ENCODE data around the gene TRPM3.

Gene TRPM3

GRCh38 chr9:70602321-70603019, 519.0 kb downstream of the TRPM3 start:
- peak; percentile 83 to 86 for DNase-seq

DNA sequence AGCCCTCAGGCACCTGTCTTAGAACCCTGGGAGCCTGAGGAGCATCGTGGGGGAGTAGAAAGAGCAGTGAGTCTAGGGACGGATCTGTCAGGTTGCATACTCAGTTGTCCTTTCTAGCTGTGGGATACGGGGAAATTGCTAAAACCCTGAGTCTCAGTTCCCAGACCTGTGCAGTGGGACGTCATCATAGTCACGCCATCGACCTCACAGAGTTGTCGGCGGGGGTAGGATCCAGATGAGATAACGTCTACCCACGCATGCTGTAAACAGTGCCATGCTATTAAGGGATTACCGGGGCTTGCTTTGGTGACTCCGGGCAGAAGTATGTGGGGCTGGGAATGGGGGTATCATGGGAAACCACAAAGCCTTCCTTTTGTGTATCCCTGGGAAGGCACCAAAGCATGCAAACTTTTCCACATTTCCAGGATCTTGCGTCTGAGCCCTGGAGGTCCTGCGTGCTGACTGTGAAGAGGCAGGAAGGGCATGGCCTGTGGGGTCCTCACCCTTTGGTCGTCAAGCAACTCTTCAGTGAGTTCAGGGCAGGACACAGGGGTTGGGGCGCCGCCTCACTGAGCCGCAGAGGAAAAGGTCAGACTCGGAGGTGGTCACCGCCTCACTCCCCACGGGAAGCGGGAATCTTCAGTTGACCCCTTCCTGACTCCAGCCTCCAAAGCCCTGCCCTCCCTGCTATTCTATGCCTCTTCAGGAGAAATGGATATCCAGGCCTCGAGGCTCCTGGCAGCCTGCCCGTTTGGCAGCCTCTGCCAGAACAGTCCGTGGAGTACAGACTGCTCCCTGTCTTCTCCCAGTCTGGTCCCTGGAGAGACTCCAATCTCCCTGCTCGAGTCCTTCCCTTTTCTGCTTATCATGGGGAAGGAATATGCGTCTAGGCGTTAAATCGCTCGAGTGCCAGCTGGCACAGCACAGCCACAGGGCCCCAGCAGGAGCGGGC, 520.1 kb downstream of the TRPM3 start:
- peak in 1 of 2 donors; percentile 18 for DNase-seq

GRCh38 chr9:70600506-70600905, 520.9 kb downstream of the TRPM3 start:
- peak; percentile 13 to 41 for DNase-seq

GRCh38 chr9:70597886-70598285, 523.5 kb downstream of the TRPM3 start:
- no peak for DNase-seq

GRCh38 chr9:70595211-70595610, 526.2 kb downstream of the TRPM3 start:
- no peak for DNase-seq

DNA sequence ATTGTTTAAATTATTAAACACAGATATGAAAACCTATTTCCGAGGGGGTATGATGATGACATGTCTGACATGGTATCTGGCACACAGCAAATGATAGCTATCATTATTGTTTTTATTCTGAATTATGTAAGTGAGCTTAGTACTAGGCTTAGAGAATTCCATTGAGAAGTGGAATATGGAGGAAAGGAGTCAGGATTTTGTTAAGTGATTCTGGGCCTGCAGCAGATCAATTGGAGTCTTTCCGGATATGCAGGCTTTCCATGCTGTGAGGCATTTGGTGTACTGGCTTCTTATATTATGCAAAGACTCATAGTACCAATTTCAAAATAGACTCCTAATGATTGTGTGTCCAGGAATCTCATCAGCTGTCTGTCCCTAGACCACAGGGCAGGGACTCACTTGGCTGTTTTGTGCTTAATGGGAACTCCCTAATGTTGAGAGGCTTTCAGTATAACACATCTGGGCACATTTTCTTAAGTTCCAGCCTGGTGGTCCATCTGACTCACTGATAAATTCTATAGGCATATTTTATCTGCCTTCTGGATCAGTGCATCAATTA, 527.0 kb downstream of the TRPM3 start:
- no peak for DNase-seq

DNA sequence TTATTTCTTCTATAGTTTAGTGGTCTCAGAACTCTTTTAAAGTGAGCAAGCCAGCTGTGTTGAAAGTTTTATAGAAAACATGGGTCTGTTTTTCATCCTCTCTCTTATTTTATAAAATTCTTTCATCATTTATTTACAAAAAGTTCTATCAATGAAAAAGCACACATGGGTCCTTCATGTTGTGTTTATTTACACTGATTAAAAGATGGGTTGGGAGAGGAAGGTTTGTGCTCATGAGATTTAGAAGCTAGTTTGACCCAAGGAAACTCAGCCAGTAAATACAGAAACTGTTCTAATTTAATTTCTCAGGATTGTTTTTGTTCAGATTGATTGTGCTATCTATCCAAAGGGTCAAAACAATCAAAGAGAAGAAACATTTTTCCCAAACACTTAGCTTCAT, 528.2 kb downstream of the TRPM3 start:
- DNase-seq = no peak

- no peak for DNase-seq
These were observed 531.1 kb downstream of the TRPM3 start for GRCh38 chr9:70590315-70590677.

DNA sequence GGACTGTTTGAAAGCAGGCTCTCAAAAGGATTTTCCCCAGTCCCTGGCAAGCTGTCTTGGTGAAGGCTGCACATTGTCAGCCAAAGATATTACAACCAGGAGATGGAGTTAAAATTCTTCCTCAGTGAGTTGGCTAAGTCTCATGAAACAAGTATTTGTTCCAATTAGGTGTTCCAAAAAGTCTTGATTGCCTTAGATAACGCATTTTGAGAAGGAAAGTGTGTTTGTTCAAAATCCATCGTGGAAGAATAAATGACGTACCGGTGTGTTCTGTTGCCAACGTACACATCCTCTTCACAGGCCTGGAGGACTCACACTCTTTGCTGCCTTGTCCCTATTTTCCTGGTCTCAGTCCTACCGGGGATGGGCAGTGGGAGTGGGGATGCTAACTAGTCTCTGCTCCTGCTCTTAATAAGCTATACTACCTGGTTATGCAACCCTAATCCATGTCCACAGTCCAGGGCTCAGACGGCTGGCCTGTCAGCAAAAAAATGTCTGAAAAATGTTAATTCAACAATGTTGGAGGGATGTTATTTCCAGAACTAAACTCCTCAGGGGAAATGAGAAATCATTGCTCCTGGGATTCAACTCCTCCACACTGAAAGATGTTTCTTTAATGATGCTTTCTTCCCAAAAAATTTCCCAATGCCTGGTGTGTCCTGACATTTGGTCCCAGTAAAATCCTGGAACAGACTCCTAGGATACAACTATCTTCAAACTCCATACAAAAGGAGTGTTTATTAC, 531.7 kb downstream of the TRPM3 start:
- DNase-seq = no peak

DNA sequence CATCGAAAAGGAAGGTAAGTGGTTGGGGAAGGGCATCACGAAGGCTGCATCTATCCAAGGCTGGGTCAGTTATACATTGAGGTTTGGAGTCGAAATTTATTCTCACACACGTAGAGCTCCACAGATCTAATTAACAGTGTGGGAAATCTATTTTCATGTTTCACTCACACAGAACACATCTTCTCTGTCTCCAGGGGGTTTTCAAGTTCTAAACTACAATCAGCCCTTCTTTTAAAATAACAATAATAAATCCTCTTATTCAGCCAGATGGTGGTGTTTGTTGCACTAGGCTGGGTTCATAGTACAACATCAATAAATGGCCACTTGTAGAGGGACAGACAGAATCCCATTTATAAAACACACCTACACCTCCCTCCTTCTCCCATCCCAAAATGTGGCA, 532.4 kb downstream of the TRPM3 start:
- DNase-seq = no peak

DNA sequence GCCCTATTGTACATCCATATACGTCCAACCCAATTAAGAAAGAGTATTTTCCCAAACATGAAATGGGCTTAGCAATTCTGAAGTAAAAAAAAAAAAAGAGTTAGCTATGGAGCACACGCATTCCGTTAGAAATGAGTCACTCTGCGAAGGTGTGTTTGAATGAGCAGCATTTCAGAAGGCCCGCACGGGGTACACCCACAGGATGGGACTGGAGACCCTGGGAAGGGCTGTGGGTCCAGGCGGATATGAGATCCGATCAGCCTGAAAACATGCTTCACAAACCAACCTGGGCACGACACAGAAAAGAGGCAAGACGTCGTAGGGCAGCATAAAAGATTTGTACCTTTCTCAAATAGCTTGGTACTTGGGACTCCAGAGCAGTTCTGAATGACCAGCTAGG, 533.0 kb downstream of the TRPM3 start:
- DNase-seq = no peak

DNA sequence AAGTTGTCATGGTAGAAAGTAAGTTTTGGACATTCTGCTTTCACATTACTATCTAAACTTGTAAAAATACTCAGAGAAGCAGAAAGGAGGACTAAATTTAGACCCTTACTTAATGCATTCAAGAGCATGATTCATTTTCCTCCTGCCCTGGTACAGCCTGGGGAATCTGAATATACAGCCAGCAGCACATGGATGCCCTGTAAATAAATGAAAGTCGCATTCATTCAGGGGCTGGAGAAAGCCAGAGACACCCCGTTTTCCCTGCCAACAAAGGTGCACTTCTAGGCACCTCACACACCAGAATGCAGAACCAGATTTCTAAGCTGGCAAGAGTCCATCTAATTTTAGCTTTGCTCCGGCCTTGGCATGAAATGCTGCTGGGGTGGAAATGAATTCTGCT, 534.2 kb downstream of the TRPM3 start:
- DNase-seq = peak in 1 of 2 donors; percentile 2

GRCh38 chr9:70586476-70586875, 534.9 kb downstream of the TRPM3 start:
- DNase-seq = no peak

DNA sequence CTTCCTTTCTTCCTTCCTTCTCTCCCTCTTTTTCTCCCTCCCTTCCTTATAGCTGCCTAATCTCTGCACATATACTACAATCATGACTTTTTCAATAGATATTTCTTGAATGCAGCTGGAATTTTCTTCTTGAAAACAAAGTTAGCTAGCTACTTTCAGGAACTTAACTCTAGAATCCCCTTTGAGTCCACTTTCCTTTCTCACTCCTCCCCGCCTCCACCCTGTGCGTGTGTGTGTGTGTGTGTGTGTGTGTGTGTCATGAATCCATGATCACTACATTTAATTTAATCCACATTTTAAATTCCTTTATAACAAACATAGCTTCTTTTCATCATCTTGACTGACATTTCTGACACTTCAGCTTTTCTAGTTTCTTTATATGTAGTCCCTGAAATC, 539.5 kb downstream of the TRPM3 start:
- peak in 1 of 2 donors; percentile 5 for DNase-seq

DNA sequence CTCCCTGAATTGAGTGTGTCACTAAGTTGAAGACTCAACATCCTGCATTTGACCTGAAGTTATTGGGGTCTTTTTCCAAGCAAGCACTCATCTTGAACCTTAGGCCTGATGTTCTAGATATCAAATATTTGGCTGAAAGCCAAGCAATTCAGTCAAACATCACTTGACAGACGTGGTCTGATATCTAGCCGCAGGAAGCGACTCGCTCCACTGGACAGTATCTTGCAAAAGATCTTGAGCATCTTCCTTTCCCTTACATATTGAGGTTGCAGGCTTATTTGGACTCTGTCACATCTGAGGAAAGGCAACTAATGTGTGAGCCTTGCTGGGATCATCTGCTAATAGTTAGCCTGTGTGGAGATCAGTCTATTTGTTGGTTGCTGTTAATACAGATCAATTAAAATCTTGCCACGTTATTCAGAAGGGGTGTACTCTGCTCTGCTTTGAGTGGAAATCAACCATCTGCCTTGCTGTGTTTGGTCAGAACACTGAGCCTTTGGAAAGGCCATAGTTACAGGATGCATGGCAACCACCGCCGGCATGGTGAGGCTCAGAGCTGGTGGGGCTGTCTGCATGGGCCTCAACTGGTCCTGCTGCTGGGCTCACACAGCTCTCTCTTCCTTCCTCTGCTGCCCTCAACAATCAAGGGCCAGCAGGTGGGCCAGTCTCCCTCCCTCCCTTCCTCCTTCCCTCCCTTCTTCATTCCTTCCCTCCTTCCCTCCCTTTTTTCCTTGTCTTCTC, 540.0 kb downstream of the TRPM3 start:
- DNase-seq = peak in 1 of 2 donors; percentile 3

DNA sequence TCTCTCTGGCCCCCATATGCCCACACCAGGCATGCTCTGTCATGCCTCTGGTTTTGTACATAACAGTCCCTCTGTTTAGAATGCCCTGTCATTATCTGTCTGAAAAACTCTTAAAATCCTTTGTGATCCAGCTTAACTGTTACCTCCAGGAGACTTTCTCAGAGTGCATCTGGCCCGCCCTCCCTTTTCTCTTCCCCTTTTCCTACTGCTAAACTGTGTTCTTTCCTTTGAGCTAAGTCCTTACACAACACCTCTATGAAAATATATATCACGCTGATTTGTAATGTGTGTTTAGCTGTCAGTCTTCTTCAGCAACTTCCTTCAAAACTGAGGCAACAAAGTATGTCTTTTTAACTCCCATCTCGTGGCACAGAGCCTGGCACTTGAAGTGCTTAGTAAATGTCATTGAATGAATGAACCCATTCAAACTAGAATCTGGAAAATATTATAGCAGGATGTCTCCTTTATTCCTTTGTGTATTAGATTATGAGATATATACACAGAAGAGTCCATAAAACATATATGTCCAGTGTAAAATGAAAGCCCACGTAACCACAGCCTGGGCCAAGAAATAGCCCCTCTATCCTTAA, 540.7 kb downstream of the TRPM3 start:
- DNase-seq = peak; percentile 77 to 89

DNA sequence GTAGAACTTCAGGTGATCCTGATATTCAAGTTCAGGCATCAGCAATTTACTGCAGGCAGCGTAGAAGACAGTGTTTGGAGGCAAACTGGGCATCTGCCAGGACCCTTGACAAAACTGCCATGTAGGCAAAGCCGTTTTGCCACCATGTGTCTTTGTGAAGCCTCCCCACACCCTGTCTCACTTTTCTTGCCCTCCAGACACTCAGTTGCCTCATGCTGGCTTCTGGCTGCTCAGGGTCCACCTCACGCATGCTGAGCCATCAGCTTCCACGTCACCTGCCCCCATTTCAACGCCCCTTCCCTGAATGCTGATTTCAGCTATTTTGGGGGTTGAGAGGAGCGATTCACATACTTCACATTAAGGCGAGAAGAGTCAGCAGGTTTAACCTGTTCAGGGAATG, 541.7 kb downstream of the TRPM3 start:
- peak in 1 of 2 donors; percentile 1 for DNase-seq

DNA sequence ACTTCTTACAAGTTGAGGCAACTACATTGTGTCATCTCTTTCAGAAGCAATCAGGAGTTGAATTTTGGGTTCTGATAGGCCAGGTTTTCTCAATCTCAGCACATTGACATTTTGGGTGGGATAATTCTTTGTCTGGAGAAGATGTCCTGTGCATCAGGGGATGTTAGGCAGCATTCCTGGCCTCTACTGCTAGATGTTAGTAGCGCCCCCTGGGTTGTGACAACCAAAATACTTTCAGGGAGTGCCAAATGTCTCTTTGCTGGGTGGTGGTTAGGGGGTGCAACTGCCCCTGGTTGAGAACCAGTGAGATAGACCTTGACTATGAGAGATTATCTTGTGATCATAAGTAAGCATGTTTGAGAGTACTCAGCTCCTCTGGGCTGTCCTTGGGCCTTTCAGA, 542.7 kb downstream of the TRPM3 start:
- peak in 1 of 2 donors; percentile 2 for DNase-seq

DNA sequence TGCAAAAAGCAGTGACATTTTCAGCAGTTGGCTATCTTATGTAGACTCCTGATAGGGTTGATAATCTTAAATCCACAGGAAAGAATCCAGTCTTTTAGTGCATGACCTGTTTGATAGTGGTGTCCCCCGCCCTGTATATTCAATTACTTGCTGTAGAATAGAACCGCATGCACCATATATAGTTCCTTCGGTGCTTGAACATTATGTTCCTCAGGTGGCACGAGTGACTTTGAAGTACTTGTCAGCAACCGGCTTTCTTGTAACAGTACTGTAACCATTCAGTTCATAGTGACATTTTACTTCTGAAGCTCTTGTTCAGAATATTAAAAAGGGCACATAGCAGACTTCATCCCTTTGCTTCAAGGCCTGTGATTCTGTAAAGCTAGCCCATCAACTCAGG, 543.8 kb downstream of the TRPM3 start:
- no peak for DNase-seq

DNA sequence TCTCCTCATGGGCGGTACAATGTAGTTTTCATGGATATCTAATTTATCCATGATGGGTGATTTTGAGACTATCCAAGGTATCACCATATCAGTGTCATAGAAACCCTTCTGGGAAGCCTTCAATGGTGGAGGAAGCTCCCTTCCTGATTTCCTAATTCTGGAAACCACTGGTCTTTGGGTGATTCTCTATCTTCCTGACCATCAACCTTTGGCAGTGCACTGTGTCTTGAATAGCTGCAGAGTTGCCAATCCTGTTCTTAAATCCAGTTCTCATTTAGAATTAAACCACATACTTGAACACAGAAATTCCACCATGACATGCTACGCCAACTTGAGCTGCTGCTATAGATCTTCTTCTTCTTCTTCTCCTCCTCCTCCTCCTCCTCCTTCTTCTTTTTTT, 545.3 kb downstream of the TRPM3 start:
- peak; percentile 8 to 47 for DNase-seq

DNA sequence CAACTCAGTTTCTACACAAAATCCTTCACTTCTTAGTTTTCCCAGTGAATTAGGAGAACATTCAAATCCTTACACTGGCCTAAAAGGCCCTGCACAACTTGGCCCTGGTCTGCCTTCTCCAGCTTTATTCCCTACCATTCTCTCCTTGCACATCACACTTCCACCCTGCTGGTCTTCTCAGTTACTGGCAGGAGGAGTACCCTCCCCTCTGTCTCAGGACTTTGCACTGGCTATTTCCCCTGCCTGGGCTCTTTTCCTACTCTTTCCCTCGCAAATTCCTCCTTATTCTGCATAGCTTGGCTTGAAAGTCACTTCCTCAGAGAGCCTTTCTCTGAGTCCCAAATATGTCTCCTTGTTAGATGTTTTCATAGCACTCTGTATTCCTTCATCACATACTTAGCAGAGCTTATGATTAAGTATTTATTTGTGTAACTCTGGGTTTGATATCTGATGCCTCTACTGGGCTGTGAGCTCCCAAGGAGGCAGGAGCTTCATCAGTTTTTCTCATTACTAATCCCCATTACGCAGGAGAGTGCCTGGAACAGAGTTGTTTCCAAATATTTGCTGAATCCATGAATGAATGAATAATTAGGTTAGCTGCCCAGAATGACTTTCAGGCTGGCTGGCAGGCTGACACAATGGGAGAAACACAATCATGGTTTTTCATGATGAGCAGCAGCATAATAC, 547.1 kb downstream of the TRPM3 start:
- DNase-seq = peak in 1 of 2 donors; percentile 2

Data from inflammatory macrophage (primary cell).